Measurements from ENCODE around the gene ARHGEF40.
A peak's percentile ranks its signal among the peaks of the same experiment; 100 is the strongest.

Gene ARHGEF40

DNA sequence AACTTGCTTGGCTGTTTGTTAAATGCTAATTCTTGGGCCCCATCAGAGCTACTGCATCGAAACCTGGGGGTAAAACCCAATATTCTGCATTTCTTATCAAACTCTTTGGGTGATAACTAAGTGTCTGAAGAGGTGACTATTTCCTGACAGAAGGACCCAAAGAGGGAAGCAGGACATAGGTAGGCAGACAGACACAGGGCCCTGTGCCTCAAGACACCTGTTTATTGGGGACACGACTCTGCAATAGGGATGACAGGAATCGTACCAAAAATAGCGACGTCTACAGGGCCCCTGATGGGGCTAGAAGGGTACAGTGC, 19.7 kb downstream of the ARHGEF40 start:
- TF ChIP-seq, protein P1, sequence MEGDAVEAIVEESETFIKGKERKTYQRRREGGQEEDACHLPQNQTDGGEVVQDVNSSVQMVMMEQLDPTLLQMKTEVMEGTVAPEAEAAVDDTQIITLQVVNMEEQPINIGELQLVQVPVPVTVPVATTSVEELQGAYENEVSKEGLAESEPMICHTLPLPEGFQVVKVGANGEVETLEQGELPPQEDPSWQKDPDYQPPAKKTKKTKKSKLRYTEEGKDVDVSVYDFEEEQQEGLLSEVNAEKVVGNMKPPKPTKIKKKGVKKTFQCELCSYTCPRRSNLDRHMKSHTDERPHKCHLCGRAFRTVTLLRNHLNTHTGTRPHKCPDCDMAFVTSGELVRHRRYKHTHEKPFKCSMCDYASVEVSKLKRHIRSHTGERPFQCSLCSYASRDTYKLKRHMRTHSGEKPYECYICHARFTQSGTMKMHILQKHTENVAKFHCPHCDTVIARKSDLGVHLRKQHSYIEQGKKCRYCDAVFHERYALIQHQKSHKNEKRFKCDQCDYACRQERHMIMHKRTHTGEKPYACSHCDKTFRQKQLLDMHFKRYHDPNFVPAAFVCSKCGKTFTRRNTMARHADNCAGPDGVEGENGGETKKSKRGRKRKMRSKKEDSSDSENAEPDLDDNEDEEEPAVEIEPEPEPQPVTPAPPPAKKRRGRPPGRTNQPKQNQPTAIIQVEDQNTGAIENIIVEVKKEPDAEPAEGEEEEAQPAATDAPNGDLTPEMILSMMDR (IDR thresholded peaks at IDR 0.05; ENCODE audit: insufficient read depth, low read length, poor library complexity, severe bottlenecking) = no peak
- H3K36me3 ChIP-seq (ENCODE audit: control insufficient read depth, insufficient read depth, low read length) = no peaks in the 10 kb centered on the region
- no peak for DNase-seq (ENCODE audit: extremely low read depth, insufficient read length)
- H3K27me3 ChIP-seq (replicated peaks; ENCODE audit: control insufficient read depth, insufficient read depth, low read length) = no peaks in the 10 kb centered on the region
- no peak overlapping the region for H3K4me3 ChIP-seq (replicated peaks; ENCODE audit: low read depth, low read length)

GRCh38 chr14:21090194-21090939, 20.3 kb downstream of the ARHGEF40 start:
- no peaks in the 10 kb centered on the region for H3K27me3 ChIP-seq (replicated peaks; ENCODE audit: control insufficient read depth, insufficient read depth, low read length)
- DNase-seq (ENCODE audit: extremely low read depth, insufficient read length) = no peak
- H3K4me3 ChIP-seq (replicated peaks; ENCODE audit: low read depth, low read length) = no peak overlapping the region
- no peaks in the 10 kb centered on the region for H3K36me3 ChIP-seq (ENCODE audit: control insufficient read depth, insufficient read depth, low read length)
- TF ChIP-seq, protein P1 (IDR thresholded peaks at IDR 0.05; ENCODE audit: insufficient read depth, low read length, poor library complexity, severe bottlenecking) = peak; percentile 52

- no peak for DNase-seq (ENCODE audit: extremely low read depth, insufficient read length)
- Histone ChIP-seq H3K4me3 (replicated peaks; ENCODE audit: low read depth, low read length) (no peak overlapping the region), H3K27me3 (replicated peaks; ENCODE audit: control insufficient read depth, insufficient read depth, low read length) (no peaks in the 10 kb centered on the region), H3K36me3 (ENCODE audit: control insufficient read depth, insufficient read depth, low read length) (no peaks in the 10 kb centered on the region)
- TF ChIP-seq, protein P1 (IDR thresholded peaks at IDR 0.05; ENCODE audit: insufficient read depth, low read length, poor library complexity, severe bottlenecking) = no peak
Measured at GRCh38 chr14:21090940-21091663, 21.0 kb downstream of the ARHGEF40 start.

GRCh38 chr14:21091821-21092272, 21.7 kb downstream of the ARHGEF40 start:
- H3K36me3 ChIP-seq (ENCODE audit: control insufficient read depth, insufficient read depth, low read length) = no peaks in the 10 kb centered on the region
- no peak for DNase-seq (ENCODE audit: extremely low read depth, insufficient read length)
- H3K27me3 ChIP-seq (replicated peaks; ENCODE audit: control insufficient read depth, insufficient read depth, low read length) = no peaks in the 10 kb centered on the region
- no peak overlapping the region for H3K4me3 ChIP-seq (replicated peaks; ENCODE audit: low read depth, low read length)
- TF ChIP-seq, protein P1 (IDR thresholded peaks at IDR 0.05; ENCODE audit: insufficient read depth, low read length, poor library complexity, severe bottlenecking) = no peak

GRCh38 chr14:21092273-21093011, 22.3 kb downstream of the ARHGEF40 start:
- Histone ChIP-seq H3K4me3 (replicated peaks; ENCODE audit: low read depth, low read length) (no peak overlapping the region), H3K27me3 (replicated peaks; ENCODE audit: control insufficient read depth, insufficient read depth, low read length) (no peaks in the 10 kb centered on the region), H3K36me3 (ENCODE audit: control insufficient read depth, insufficient read depth, low read length) (no peaks in the 10 kb centered on the region)
- TF ChIP-seq, protein P1 (IDR thresholded peaks at IDR 0.05; ENCODE audit: insufficient read depth, low read length, poor library complexity, severe bottlenecking) = peak; percentile 100
- peak; percentile 85 for DNase-seq (ENCODE audit: extremely low read depth, insufficient read length)
